ENCODE results near the gene SNAP25.

SNAP25 gene

DNA sequence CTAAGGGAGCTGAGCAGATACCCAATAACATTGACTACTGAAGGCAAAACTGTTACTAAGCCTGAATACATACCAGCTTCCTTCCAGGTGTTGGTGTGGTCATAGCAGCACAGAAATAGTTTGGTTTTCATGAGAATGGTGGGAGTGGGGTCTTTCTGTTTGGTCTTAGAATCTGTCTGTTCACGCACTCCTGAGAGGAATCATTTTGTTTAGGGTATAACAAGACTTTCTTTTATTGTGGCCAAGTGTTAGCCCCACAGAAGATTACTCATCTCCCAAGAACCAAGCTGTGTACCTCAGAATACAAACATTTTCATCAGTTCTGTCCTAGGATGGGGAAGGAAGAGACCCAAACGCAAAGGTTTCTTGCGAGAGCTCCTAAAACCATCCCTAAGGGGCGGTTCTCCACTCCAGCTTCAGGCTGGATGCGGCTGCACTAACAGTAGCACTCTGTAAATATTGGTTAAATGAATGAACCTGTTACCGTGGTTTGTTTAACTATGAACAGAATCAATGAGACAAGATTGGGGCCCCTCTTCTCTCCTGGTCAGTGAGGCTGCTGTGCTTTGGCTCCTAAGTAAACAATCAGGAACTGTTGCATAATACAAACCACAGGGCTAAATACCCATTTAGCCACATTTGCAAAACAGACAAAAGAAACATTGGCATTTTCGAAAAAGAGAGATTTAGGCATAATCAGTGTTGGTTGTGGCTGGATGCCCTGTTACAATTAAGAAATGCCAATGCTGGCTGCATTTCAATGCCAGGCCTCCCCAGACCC lies 44.9 kb downstream of the SNAP25 start:
- DNase-seq: no peak

DNA sequence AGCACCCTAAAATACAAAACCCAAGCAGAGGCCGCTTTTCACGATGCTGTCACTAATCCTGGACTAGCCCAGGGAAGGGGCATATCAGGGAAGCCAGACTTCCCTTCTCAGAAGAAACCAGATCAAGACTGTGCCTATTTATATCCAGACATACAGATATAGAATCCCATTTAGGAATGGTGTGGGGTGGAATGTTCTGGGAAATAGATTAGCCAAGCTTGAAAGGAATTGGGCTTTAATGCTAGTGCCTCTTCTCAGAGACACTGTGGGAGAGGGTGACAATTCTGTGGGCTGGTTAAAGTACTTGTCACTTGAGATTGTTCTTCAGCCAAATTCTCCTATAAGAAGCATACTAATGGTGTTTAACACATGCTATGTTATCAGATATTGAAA lies 45.5 kb downstream of the SNAP25 start:
- no peak for DNase-seq

DNA sequence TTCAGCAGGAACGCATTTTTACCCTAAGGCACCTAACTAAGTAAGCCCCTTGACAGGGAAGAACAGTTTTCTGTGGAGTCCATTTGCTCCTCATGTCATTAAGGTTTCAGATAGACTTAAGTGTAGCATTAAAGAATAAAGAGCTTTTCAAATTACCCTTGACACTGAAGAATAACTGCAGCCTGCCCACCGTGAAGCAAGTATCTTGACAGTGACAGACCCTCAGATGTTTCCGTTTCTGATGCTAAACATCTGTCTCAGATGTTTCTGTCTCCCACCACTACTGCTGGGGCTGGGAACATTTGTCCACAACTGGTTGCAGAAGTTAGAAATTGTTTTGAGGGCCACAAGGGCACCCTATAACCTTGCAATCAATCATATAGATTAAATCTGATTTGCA lies 50.0 kb downstream of the SNAP25 start:
- no peak for DNase-seq

DNA sequence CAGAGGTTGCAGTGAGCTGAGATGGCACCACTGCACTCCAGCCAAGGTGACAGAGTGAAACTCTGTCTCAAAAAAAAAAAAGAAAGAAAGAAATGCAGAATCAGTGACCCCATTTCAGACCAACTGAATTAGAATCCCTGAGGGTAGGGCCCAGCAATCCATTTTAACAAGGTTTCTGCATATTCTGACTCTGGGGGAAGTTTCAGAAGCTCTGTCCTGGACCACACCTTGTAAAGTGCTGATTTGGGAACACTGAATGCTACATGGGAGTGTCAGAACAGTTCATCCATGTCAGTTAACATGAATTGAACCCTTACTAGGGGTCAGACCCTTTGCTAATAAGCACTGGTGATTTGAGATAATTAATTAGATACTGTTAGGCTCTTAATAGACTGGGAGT lies 52.0 kb downstream of the SNAP25 start:
- no peak for DNase-seq

DNA sequence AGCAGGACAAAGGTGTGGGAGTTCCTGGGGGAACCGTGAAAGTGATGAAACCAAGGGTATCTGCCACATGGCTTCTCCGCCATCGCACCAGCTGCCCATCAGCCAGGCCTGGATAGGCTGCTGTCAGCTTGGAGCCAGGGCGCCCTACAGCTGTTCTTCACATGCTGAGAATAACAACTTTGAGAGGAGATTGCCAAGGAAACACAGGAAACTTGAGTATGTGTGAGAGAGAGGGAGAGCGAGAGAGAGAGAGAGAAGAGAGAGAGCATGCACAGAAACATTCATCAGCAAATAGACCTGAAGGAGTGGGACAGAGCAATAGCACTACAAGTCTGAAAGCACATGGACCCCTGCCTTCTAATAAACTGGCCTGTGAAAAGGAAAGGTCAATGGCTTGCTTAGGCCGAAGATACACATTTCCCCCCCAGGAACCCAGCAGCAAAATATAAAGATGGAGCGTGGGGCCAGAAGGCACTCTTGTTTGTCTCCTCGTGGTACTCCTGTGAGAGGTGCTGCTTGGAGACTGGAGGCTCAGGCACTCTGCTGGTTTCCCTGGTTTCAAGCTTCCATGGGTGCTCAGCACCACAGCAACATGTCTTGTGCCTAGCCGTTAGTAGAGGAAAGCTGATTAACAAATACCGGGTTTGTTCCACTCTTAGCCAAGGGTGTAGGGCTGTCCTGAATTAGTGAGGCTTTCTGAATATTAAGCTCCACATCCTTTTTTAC lies 53.0 kb downstream of the SNAP25 start:
- DNase-seq: peak; percentile 13

DNA sequence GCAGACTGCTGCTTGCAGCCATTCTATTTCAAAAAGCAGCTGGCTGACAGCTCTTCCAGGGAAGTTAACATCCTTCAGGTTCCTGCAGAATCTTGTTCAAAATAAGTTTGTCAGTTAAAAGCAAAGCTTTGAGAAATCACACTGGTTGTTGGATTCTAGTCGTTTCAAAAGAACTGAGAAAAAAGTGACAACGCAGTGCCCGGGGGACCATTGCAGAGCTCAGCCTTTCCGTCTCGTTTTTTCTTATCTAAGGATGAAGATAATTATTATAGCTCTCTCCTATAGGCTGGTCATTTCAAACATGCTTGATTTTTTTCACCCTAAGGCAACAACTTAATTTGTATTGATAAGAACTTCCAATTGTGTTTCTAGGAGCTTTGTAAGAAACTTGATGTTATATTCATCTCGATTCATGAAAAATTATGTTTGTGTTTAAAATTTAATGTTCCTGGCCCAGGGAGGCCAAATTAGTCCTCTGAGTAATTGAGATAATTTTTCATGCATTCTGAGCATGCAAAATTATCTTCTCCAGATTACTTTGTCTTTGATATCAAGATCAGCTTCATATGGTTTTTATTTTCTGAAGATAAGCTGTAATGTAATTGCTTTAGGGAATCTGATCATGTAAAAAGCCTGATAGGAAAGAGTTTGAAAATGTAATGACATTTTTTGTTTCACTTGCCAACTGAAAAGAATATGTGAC lies 58.4 kb downstream of the SNAP25 start:
- no peak for DNase-seq

DNA sequence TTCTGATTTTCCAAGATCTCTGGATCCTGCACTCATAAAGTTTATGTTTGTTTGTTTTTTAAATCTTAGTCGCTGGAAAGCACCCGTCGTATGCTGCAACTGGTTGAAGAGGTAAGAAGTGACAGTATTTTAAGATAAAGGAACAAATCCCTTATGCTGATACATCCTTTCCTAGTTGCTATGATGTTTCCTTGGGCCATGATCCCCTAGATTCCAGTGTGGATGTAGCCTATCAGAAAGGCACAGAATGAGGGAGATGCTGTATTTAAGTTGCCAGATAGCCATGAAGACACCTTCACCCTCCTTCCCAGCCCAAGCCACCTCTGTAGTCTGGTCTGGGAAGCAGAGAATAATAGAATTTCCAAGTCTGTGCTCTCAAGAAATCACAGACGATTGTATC lies 59.0 kb downstream of the SNAP25 start:
- no peak for DNase-seq

DNA sequence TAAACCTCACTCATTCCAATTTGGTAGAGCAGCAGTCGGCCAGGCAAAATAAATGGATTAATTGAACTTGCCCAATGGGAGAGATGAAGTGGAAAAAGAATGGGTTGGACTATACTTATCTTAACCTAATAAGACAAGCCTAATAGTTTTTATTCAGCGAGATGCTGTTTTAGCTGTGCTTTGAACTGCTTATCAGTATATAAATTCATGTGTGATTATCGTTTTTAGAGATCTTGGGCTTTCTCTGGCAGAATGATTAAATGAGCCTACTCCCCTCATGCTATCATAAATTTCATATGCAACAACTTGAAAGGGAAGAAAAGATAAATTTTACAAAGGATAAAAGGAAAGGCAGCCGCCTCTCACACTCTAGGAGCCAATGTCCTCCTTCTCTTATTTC lies 59.8 kb downstream of the SNAP25 start:
- no peak for DNase-seq

DNA sequence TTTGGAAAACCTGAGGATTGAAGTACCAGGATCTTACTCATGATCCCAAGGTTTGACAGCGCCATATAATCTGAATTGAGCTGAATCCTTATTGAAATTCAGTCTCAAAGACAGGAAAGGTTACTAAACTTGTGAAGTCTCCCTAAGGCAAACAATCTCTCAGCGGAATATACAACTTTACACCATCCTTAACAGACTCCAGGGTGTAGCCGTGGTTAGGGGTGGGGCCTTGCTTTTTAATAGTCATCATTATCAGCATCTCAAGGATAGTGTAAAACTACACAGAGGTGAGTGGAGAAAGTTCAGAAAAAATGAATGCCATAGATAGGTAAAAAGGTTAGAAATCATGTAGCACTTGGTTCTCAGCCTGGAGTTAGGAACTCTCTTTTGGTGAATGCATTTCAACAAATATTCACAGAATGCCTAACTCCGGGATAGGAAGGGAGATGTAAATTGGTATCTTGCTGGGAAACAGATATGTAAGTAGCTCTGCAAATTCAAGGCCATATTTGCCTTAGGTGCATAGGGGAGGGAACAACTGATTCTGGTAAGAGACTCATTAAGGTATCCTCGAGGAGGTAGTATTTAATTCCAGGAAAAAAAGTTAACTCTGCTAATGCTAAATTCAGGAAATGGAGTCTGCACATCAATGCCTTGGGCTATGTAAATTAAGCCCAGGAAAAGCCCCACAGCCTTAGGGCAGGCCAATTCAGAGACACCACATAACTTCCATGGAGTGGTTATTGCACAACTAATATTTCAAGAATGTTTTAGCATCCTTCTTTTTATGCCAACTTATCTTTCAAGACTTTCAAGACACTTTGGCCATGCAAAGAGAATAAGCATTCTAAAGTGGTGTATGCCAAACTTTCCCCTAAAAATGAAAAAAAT lies 61.6 kb downstream of the SNAP25 start:
- DNase-seq: peak; percentile 29

DNA sequence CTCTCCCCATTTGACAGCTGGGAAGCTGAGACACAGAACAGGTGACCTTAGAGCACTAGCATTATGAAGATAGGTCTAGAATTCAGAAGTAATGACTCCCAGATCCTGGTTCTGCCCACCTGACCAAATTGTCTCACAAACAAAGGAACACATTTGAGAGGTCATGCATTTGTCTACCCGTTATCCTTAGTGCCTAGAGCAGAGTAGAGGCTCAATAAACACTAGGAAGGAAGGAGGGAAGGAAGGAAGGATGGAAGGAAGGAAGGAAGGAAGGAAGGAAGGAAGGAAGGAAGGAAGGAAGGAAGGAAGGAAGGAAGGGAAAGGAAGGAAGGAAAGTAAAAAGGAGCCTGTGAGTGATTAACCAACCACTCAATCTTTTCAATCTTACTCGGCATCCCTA lies 63.3 kb downstream of the SNAP25 start:
- no peak for DNase-seq

DNA sequence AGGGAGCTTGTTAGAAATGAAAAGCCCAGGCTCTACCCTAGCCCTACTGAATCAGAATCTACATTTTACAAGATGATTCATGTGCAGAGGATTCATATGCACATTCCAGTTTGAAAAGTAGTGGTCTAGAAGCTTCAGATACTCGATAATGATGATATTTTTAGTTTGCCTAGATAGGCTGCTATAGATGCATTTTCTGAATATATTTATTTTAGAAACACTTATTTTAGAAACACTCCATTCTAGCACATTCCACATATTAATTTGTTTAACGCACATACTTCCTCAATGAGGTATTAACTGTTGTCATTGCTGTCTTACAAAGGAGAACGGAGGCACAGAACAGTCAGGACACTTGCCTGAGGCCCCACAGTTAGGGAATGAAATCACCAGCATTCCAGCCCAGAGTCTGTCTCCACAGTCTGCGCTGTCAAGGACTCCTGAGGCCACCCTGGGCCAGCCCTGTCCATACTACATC lies 64.4 kb downstream of the SNAP25 start:
- DNase-seq: peak; percentile 73

DNA sequence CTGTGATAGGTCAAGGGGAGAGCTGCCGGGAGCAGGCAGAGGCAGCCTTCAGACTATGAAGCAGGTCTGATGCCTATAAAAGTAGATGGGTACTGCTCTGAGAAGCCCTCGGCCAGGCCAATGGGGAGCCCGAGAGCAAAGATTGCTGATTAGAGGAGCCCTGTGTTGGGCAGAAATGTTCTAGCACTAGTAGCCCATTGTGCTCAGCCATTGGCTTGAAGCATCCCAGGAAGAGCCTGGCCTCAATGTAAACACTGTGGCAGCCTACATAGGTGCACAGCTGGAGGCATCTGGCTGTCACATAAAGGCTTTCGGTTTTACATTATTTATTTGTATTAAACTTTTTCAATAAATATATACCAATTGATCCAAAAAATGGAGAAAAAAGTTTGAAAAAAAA lies 67.7 kb downstream of the SNAP25 start:
- DNase-seq: no peak

DNA sequence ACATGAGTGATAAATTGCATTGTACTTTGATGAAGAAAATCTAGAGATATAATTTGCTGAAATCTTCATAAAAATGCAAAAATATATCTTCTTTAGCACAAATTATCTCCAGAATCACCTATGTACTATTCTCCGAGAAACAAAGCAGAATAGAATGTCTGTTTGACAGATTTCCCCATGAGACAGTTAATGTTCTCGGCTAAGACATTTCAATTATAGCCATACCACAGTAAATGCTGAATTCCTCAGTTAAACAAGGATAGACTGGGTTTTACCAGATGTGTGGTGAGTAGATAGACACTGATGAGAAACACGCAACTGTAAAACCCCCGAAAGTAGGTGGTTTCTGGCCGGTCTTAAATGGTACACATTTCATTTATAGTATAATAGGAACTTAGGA lies 69.8 kb downstream of the SNAP25 start:
- DNase-seq: peak; percentile 25

DNA sequence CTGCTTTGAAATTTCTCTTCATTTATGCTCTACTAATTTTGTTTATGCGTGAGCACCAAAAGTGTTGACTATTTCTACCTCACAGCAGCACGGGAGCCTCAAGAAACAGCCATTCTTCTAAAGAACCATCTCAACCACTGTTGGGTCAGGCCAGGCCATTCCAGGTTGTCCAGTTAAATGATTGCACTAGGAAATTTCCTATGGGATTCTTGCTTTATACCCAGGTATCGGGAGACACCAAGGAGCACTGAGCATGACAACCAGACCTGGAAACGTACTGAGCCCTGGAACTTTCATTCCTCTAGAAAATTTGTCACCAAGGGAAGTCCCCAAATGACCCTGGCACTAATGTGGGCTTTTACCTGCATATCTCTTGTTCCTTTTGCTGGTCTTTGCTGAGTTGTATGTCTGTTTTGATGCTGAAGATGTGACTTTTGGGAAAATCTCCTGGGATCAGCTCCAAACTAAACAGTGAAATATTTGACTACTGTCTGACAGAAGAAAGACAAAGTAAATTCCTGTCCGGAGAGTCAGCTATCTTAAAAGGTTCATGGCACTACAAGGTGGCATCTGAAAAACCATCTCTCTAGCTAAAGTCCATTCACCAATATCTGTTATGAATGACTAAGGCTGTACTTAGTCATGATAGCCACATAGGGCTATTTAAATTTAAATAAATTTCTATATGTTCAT lies 70.5 kb downstream of the SNAP25 start:
- no peak for DNase-seq

DNA sequence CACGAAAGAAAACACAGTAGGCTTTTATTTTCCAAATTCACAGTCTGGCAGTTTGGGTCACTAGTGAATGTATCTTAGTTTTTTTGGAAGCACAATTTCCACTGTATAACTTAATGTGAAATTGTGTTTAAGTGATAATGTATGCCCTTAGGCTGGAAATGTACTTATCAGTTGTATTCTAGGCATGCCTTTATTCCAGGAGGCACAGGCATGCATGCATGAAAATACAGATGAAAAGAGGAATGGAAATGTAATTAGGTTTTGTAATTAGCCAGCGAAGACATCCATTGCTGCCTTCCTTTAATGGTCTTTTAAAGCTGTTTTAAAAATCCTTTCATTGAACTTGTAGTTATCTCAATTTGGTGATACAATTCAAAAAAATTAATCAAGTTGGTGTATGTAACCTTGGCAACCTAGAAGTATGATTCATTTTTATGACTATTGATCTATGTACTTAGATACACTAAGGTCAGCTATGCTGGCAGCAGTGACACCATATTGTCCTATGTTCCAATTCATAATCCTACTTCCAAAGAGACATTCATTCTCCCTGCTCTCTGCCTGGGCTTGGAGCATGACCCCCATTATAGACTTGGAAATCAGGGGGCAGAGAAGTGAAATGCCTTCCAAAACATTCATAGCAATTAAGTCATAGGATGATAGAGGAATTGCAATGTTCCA lies 73.1 kb downstream of the SNAP25 start:
- DNase-seq: no peak

DNA sequence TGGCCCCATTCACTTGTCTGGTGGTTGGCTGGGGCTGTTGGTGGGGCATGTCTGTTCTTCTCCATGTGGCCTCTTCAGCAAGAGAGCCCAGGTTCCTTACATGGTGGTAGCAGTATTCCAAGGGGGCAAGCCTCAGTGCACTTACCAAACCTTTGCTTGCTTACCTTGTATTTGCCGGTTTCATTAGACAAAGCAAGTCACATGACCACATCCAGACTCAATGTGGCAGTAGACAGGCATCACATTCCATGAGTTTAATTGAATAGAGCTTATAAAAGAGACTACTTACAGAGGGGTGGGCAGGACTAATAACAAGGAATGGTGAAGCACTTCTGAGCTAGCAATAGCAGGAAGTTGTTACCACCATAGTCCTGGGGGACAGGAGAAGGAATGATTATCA lies 78.6 kb downstream of the SNAP25 start:
- DNase-seq: no peak

DNA sequence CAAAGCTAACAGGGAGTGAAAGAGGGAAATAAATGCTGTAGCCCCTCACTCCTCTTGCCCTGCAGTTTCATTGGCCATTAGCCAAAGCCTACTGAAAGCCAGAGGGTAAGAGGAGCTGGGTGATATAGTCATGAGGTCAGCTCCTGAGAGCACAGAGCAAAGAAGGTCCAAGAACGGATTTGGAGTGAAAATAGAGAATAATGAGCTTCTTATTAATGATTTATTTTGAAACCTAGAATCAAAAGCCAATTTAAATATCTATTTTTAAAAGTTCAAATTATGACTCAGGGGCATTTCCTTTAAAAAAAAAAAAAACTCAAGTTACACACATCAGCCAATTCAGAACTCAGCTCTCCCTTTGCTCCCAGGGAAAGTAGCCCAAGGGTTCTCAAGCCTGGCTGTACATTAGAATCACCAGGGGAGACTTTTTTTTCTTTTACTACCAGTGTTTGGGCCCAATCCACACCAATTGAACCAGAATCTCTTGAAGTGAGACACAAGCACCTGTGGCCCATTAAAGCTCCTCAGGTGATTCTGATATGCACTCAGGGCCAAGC lies 79.1 kb downstream of the SNAP25 start:
- no peak for DNase-seq

DNA sequence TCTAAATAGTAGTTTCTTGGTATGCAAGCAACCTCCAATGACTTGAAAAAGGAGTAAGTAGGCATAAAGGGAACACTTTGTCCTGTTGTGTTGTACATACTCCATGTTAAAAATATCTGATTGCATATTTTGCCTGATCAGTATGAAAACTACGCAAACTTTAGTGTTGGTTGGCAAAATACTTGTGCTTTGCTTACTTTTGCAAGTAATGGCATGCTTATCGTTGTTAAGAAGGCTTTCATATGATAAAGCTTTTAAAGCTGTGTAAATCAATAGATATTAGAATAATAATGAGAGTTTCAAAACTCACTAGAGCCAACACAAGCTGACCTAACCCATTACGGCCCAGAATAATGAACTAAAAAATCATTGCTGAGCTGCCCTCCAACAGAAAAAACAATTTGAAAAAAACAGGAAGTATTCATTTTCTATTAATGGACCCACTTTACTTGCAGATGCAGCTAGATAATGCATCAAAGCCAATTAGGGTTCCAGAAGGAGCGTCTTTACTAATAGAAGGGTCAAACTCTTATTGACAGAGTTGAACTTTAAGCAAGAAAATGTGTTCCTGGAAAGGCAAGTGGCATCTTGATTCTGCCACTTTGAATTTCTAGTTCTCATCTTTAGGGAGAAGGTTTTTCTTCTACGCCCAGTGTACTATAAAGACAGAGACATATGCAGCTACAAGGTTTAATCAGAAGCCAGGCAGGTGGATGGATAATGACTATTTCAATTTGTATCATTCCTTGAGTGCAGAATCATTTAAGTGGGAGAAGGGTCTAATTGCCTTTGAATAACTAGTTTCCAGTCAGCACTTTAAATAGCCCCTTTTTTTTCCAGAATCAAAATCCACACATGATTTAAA lies 82.2 kb downstream of the SNAP25 start:
- DNase-seq: no peak

DNA sequence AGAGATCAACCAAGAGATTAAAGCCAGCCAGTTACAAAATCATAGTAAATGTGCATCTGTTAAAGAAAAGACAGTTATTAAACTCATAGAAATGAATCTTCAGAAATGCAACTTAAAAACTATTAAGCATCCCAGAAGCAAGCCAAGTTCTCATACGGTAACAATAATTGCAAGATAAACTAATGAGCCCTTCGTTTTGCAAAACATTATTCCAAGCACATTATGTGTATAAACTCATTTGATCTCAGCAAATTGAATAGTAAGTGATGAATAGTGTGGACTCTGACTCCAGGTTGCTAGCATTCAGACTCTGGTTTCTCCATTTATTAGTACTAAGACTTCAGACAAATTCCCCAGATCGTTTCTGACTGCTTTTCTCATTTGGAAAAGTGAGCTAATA lies 85.2 kb downstream of the SNAP25 start:
- DNase-seq: no peak

DNA sequence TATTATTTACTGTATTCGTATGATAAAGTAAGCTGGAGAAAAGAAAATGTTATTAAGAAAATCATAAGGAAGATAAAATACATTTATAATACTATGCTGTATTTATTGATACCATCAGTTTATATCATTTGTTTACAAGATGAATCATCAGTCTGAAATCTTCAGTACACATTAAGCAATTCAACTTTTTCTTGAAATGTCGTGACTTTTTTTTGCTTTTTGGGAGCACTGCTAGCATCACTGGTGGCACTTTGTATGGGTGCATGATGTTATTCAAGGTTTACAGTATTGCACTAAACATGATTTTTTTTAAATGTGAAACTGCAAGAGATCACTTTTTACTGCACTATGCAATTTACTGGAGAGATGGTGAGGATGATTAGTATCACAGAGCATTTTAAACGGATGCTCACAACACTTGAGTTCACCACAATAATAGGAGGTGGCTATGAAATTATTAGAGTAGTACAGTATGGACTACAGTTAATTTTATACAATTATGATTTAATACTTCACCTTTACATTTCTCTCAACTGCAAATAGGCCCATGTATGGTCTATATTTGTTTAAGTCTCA lies 85.9 kb downstream of the SNAP25 start:
- no peak for DNase-seq

Measured in fibroblast of skin of abdomen (primary cell).